H4 (cell line): ENCODE data around the gene CUL4A. TPM values are rescaled to one million over a fixed set of nuclear protein-coding genes. Genes with fewer than 3 reads are reported as not detected.
A peak's percentile ranks its signal among the peaks of the same experiment; 100 is the strongest.
"Not testable (repeated sequence)": the region's sequence is repeated elsewhere in the genome, so short reads cannot be mapped to it uniquely, and the experiment has no call there.

Source experiments
- DNase-seq: peaks from one replicate; pipeline ENCODE4 v3.0.0-alpha.2; 2015; ENCODE audit warnings: low spot score
- total RNA-seq: library from RNA; depleted of rRNA; stranded (reverse); fragments of >200 nt; shearing (Covaris generic); gene quantifications from 2 replicates; pipeline ENCODE4 v1.2.3, GENCODE V29; 2014; rRNA removed

CUL4A gene
- total RNA-seq, 1 experiment from 2014 or later: 62.3 TPM

- DNase-seq: no peak
Observed at GRCh38 chr13:113291129-113291528, 81.7 kb downstream of the CUL4A start.

- DNase-seq: no peak
Observed at GRCh38 chr13:113292021-113292862, 82.8 kb downstream of the CUL4A start.

- DNase-seq: no peak
Observed at GRCh38 chr13:113293686-113294085, 84.3 kb downstream of the CUL4A start.

- no peak for DNase-seq
Observed at GRCh38 chr13:113295776-113296175, 86.4 kb downstream of the CUL4A start.

- peak; percentile 91 for DNase-seq
Observed at GRCh38 chr13:113296823-113297369, 87.5 kb downstream of the CUL4A start, which contains the start of gene LAMP1. Gene LAMP1 (plus strand): TSS chr13:113297239. CDS start chr13:113297435, 196 bp downstream.

- no peak for DNase-seq
Observed at GRCh38 chr13:113297370-113298042, 88.1 kb downstream of the CUL4A start.

GRCh38 chr13:113298043-113298945 is 88.9 kb downstream of the CUL4A start:
- no peak for DNase-seq

GRCh38 chr13:113299951-113300350 is 90.5 kb downstream of the CUL4A start:
- DNase-seq: no peak

GRCh38 chr13:113302986-113303385 is 93.6 kb downstream of the CUL4A start:
- no peak for DNase-seq

GRCh38 chr13:113304121-113304520 is 94.7 kb downstream of the CUL4A start:
- no peak for DNase-seq

- no peak for DNase-seq
Observed at GRCh38 chr13:113305208-113305607, 95.8 kb downstream of the CUL4A start.

GRCh38 chr13:113307491-113307890 is 98.1 kb downstream of the CUL4A start:
- no peak for DNase-seq

- DNase-seq: no peak
Observed at GRCh38 chr13:113309473-113309872, 100.1 kb downstream of the CUL4A start.

GRCh38 chr13:113314112-113314511 is 104.7 kb downstream of the CUL4A start:
- not testable (repeated sequence) for DNase-seq

- DNase-seq: not testable (repeated sequence)
Observed at GRCh38 chr13:113314895-113315470, 105.6 kb downstream of the CUL4A start.

- no peak for DNase-seq
Observed at GRCh38 chr13:113315992-113316391, 106.6 kb downstream of the CUL4A start.

Other genes starting within 250 kb of the CUL4A start
- 4.5 and 13.1 TPM in 2 replicates for gene MCF2L, start 240.4 kb upstream of the CUL4A start, total RNA-seq
- gene F7, start 103.8 kb upstream of the CUL4A start, total RNA-seq: not detected in 2 replicates
- not detected in 2 replicates for gene F10, start 86.8 kb upstream of the CUL4A start, total RNA-seq
- gene PROZ, start 51.0 kb upstream of the CUL4A start, total RNA-seq: not detected in 2 replicates
- gene PCID2, start 944 bp upstream of the CUL4A start, total RNA-seq: 62.4 and 68.1 TPM in 2 replicates
- 77.3 and 82.2 TPM in 2 replicates for gene LAMP1, start 87.6 kb downstream of the CUL4A start, total RNA-seq
- 3.6 and 6.7 TPM in 2 replicates for gene GRTP1, start 154.5 kb downstream of the CUL4A start, total RNA-seq
- 0.23 and 1.3 TPM in 2 replicates for gene ADPRHL1, start 243.9 kb downstream of the CUL4A start, total RNA-seq